MM.1S (cell line): Measurements from ENCODE around the gene PRSS56.

Experiments
- DNase-seq: peaks from one replicate; pipeline ENCODE4 v3.0.0-alpha.2; 2015
- H2AFZ ChIP-seq: fragments of 300-600 bp; sonication (generic); 2 replicates; pipeline ENCODE4 v1.6.0; 2016; ENCODE audit warnings: antibody characterized with exemption, low read length
- H3F3A ChIP-seq: fragments of 300-600 bp; sonication (generic); 2 replicates; pipeline ENCODE4 v1.6.1; 2016; ENCODE audit warnings: mild to moderate bottlenecking, antibody characterized with exemption, low read length, moderate library complexity, mixed read lengths; ENCODE audit not compliant: insufficient read depth
- H3K27ac ChIP-seq: fragments of 300-600 bp; sonication (generic); 2 replicates; pipeline ENCODE4 v1.5.1; 2016; ENCODE audit warnings: mild to moderate bottlenecking, low read length
- H3K27me3 ChIP-seq: fragments of 300-600 bp; sonication (generic); replicated peaks from 2 replicates; pipeline ENCODE4 v1.6.0; 2016; ENCODE audit warnings: low read length; ENCODE audit not compliant: insufficient read depth
- H3K36me3 ChIP-seq: fragments of 300-600 bp; sonication (generic); replicated peaks from 2 replicates; pipeline ENCODE4 v1.6.1; 2016; ENCODE audit warnings: mild to moderate bottlenecking, low read length, mixed read lengths; ENCODE audit not compliant: insufficient read depth
- H3K4me1 ChIP-seq: fragments of 300-600 bp; sonication (generic); 2 replicates; pipeline ENCODE4 v1.6.1; 2016; ENCODE audit warnings: low read length, mixed read lengths
- H3K4me2 ChIP-seq: fragments of 300-600 bp; sonication (generic); 2 replicates; pipeline ENCODE4 v1.6.0; 2016; ENCODE audit warnings: low read depth, low read length
- H3K4me3 ChIP-seq: fragments of 300-600 bp; sonication (generic); 2 replicates; pipeline ENCODE4 v1.5.1; 2016; ENCODE audit warnings: low read length, mixed read lengths
- H3K79me2 ChIP-seq: fragments of 300-600 bp; sonication (generic); 2 replicates; pipeline ENCODE4 v1.6.1; 2016; ENCODE audit warnings: mixed run types, low read length, mixed read lengths
- H3K9ac ChIP-seq: fragments of 300-600 bp; sonication (generic); 2 replicates; pipeline ENCODE4 v1.6.1; 2016; ENCODE audit warnings: low read length, mixed read lengths
- H3K9me2 ChIP-seq: fragments of 300-600 bp; sonication (generic); replicated peaks from 2 replicates; pipeline ENCODE4 v1.6.1; 2016; ENCODE audit warnings: mild to moderate bottlenecking, low read length, mixed read lengths; ENCODE audit not compliant: insufficient read depth
- H3K9me3 ChIP-seq: fragments of 300-600 bp; sonication (generic); replicated peaks from 2 replicates; pipeline ENCODE4 v1.6.1; 2016; ENCODE audit warnings: mild to moderate bottlenecking, low read length, mixed read lengths; ENCODE audit not compliant: insufficient read depth
- H4K20me1 ChIP-seq: fragments of 300-600 bp; sonication (generic); 2 replicates; pipeline ENCODE4 v1.6.1; 2016; ENCODE audit warnings: mild to moderate bottlenecking, low read length, moderate library complexity, mixed read lengths; ENCODE audit not compliant: insufficient read depth
- EZH2 ChIP-seq: fragments of 300-600 bp; sonication (generic); optimal IDR thresholded peaks from 2 replicates; pipeline ENCODE3; 2017; ENCODE audit warnings: low read depth, mild to moderate bottlenecking, antibody characterized with exemption, low read length, mixed read lengths
- EZH2phosphoT487 ChIP-seq: fragments of 300-600 bp; sonication (generic); IDR thresholded peaks from 2 replicates; pipeline ENCODE4 v1.6.1; 2018; ENCODE audit warnings: antibody characterized with exemption, low read length
- TF ChIP-seq, protein P1 (sequence below): fragments of 300-600 bp; sonication (generic); IDR thresholded peaks from 2 replicates; pipeline ENCODE4 v1.5.1; 2016; ENCODE audit warnings: antibody characterized with exemption, low read length, mixed read lengths

PRSS56 gene

DNA sequence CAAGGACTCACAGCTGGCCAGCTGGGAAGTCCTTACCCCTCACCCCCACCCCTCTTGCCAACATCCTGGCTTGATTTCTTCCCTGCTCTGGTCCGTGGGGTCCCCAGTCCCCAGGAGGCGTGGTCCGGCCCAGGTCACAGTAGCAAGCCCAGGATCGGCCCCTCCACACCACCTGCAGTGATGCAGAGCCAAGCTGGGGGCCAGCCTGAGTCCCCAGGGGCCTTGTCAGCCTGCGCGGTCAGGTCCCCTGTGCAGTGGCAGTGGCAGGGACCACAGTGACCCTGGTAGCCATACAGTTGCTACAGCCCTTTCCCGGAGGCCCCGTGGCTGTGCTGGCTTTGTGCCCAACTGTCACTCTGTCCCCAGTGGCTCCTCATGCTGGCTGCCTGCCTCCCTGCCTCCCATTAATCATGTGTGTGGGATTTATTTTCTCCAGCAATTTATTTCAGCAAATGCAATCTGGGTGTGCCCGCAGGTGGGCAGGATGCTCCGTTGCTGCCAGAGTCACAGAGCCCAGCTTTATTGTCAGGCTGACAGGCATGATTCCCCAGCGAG, 8.8 kb upstream of the PRSS56 start:
- Histone ChIP-seq H3K4me3 (no peak overlapping the region), H3F3A (no peaks in the 10 kb centered on the region), H3K9ac (no peak overlapping the region), H3K4me2 (no peak overlapping the region), H3K9me2 (no peaks in the 10 kb centered on the region), H3K4me1 (no peaks in the 10 kb centered on the region), H3K36me3 (no peaks in the 10 kb centered on the region), H3K27ac (no peak overlapping the region), H3K79me2 (no peaks in the 10 kb centered on the region), H3K9me3 (no peaks in the 10 kb centered on the region), H2AFZ (no peak overlapping the region), H4K20me1 (no peaks in the 10 kb centered on the region), H3K27me3 (peaks cover 4% of the 10 kb centered on the region; the same call in 1 of the 2 replicates)
- no peak for DNase-seq
- no peak for TF ChIP-seq EZH2

DNA sequence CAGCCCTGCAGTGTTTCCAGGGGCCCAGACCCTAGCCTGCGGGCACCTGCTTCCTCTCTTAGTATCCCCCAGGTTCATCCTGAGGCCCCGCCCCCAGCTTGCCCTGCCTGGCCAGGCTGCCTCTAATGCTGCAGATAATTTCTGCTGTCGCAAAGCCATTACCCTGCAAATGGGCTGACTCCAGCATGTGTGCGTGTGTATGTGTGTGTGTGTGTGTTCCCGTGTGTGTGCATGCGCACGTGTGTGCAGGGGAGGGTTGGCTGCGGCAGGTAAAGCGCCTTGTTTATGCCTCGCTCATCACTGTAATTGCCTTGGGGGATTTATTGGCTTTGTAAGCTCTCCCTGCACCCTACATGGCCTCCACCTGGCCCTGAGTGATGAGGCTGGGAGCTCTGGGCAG, 7.6 kb upstream of the PRSS56 start:
- Histone ChIP-seq H2AFZ (no peak overlapping the region), H3F3A (no peaks in the 10 kb centered on the region), H3K9me3 (no peaks in the 10 kb centered on the region), H4K20me1 (no peaks in the 10 kb centered on the region), H3K4me2 (no peak overlapping the region), H3K79me2 (no peaks in the 10 kb centered on the region), H3K4me3 (no peak overlapping the region), H3K27ac (no peak overlapping the region), H3K27me3 (peaks cover 4% of the 10 kb centered on the region; the same call in 1 of the 2 replicates), H3K9me2 (no peaks in the 10 kb centered on the region), H3K4me1 (no peaks in the 10 kb centered on the region), H3K9ac (no peak overlapping the region), H3K36me3 (no peaks in the 10 kb centered on the region)
- DNase-seq: no peak
- TF ChIP-seq EZH2 (no peak), EZH2phosphoT487 (no peak)
- TF ChIP-seq, protein P1, sequence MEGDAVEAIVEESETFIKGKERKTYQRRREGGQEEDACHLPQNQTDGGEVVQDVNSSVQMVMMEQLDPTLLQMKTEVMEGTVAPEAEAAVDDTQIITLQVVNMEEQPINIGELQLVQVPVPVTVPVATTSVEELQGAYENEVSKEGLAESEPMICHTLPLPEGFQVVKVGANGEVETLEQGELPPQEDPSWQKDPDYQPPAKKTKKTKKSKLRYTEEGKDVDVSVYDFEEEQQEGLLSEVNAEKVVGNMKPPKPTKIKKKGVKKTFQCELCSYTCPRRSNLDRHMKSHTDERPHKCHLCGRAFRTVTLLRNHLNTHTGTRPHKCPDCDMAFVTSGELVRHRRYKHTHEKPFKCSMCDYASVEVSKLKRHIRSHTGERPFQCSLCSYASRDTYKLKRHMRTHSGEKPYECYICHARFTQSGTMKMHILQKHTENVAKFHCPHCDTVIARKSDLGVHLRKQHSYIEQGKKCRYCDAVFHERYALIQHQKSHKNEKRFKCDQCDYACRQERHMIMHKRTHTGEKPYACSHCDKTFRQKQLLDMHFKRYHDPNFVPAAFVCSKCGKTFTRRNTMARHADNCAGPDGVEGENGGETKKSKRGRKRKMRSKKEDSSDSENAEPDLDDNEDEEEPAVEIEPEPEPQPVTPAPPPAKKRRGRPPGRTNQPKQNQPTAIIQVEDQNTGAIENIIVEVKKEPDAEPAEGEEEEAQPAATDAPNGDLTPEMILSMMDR: no peak

DNA sequence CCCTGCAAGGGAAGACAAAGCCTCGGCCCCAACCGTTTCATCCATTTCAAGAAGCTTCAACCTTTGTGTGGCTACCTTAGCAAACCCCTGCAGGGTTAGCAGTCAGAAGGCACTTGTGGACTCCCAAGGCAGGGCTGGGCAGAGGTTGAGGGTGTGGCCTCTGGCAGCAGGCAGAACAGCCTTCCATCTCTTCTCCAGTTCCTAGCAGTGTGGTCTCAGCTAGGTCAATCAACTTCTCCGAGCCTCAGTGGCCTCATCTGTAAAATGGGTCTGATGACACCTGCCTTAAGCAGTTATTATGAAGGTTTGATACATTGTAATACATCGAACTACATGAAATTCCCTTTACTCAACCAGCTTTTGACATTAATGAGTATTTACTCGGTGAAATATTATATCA, 6.8 kb upstream of the PRSS56 start:
- no peak overlapping the region for H3K4me3 ChIP-seq
- H3K4me2 ChIP-seq: no peak overlapping the region
- DNase-seq: no peak
- no peaks in the 10 kb centered on the region for H3K79me2 ChIP-seq
- H3K27me3 ChIP-seq: peaks cover 3% of the 10 kb centered on the region; the same call in 1 of the 2 replicates
- no peaks in the 10 kb centered on the region for H3K36me3 ChIP-seq
- no peaks in the 10 kb centered on the region for H3K9me3 ChIP-seq
- no peaks in the 10 kb centered on the region for H4K20me1 ChIP-seq
- H3K9ac ChIP-seq: no peak overlapping the region
- no peaks in the 10 kb centered on the region for H3K4me1 ChIP-seq
- no peak overlapping the region for H2AFZ ChIP-seq
- no peak overlapping the region for H3K27ac ChIP-seq
- H3F3A ChIP-seq: no peaks in the 10 kb centered on the region
- TF ChIP-seq EZH2phosphoT487: no peak
- TF ChIP-seq, protein P1: no peak
- TF ChIP-seq EZH2: no peak
- no peaks in the 10 kb centered on the region for H3K9me2 ChIP-seq

DNA sequence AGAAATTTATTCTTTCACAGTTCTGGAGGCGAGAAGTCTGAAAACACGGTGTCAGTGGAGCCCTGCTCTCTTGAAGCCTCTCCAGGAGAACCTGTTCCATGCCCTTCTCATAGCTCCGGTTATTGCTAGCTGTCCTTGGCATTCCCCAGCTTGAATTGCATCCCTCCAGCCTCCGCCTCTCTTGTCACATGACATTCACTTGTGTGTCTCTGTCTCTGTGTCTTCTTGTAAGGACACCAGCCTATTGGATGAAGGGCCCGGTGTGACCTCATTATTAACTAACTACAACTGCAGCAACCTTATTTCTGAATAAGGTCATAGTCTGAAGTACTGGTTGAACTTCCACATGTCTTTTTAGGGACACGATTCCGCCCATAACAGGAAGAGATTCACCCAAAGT, 4.5 kb upstream of the PRSS56 start:
- no peak overlapping the region for H2AFZ ChIP-seq
- no peaks in the 10 kb centered on the region for H3K9me3 ChIP-seq
- DNase-seq: no peak
- no peaks in the 10 kb centered on the region for H3K36me3 ChIP-seq
- H3K4me2 ChIP-seq: no peak overlapping the region
- H3K9me2 ChIP-seq: no peaks in the 10 kb centered on the region
- no peaks in the 10 kb centered on the region for H3K79me2 ChIP-seq
- no peaks in the 10 kb centered on the region for H3K4me1 ChIP-seq
- peaks cover 19% of the 10 kb centered on the region for H3K27me3 ChIP-seq
- no peak overlapping the region for H3K27ac ChIP-seq
- H3K4me3 ChIP-seq: no peak overlapping the region
- H4K20me1 ChIP-seq: no peaks in the 10 kb centered on the region
- no peaks in the 10 kb centered on the region for H3F3A ChIP-seq
- TF ChIP-seq, protein P1: no peak
- TF ChIP-seq EZH2: no peak
- no peak for TF ChIP-seq EZH2phosphoT487
- no peak overlapping the region for H3K9ac ChIP-seq
